ENCODE results near the gene FSTL1.

Gene FSTL1

DNA sequence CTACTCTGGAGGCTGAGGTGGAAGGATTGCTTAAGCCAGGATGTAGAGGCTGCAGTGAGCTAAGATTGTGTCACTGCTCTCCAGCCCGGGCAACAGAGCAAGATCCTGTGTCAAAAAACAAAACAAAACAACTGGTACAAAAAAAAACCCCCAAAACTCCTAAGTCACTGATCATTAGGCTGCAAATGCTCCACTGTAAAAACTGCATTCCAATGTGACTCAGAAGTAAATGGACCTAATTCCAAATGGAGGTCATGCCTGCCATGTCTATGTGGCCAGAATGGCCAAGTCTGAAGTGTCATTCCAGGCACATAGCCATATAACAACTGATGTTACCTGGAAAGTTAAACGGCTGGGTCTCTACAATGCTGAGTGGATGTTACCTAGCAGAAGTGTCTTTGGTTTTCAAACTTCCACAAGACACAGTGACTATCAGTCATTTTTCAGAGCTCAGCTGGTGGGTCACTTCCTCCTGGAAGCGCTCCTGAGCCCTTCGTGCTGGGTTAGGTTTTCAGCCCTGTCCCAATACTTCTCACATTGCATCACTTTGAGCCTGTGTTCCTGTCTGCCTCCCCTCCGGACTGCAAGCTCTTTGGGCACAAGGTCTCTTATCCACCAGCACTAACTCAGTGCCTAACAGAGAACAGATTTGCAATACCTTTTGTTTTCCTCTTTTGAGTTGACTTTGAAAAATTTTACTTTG lies 10.6 kb downstream of the FSTL1 start:
- DNase-seq (ENCODE audit: low read depth in 2 of 2), result no peak

DNA sequence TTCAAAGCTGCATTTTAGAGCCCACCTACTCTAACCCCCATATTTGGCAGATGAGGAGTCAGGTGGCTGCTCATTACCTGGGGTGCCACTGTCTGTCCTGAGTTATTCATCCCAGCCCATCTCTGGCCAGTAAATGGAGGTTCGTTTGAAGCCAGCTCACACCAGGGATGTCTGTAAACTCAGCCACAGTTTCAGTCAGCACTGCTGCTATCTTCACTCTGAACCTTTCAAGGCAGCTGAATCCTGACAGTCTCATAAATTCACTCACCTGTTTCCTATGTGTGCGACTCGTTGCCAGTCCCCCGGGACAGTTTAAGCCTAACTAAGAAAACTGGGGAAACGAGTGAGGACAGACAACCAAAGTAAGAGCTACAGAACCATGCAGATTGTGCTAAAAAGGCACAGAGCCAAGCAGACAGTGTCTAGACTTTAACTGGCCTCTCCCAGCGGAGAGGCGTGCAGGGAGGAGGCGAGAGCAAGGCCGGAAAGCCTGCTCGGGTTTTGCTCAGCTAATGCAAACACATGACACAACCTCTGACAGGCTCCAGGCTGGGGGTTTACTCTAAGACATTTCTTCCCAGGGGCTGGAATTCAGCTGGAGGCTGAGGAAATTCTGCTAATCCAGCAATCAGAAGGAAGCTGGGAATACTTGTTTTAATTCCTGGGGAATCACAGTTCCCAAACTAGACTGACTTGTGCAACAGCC lies 12.0 kb downstream of the FSTL1 start:
- no peak for DNase-seq (ENCODE audit: low read depth in 2 of 2)

DNA sequence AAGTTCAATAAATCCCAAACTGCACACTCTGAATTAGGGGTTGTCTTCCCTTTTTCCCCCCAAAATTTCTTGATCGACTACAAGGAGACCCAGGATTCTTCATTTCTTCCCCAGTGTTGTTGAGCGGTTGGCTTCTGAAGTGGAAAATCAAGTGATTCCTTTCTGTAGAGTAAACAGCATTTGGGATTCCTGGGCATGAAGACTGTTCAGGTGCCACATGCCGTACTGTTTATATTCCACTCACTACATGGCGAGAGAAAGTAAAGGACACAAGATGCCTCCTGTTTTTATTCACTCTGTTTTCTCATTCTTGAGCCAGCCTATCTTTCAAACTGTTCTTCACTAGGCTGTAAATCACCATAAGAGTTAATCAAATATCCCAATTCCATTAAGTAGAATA lies 12.6 kb downstream of the FSTL1 start:
- DNase-seq (ENCODE audit: low read depth in 2 of 2), result no peak

DNA sequence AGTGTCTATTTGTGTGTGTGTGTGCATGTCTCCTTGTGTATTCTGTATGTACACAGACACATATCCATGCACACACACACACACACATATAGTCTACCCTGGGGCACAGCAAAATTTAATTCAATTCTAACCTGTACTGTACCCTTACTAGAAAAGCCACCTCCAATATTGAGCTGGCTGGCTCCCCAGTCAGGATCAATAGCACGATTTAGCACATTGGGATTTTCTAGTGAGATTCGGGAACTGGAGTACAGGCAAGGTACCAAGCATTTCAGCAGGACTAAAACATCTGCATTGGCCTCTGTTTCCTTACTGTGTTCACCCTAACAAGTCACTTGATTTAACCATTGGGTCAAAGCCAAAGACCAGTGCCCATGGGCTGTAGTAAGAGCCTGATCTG lies 13.2 kb downstream of the FSTL1 start:
- no peak for DNase-seq (ENCODE audit: low read depth in 2 of 2)

DNA sequence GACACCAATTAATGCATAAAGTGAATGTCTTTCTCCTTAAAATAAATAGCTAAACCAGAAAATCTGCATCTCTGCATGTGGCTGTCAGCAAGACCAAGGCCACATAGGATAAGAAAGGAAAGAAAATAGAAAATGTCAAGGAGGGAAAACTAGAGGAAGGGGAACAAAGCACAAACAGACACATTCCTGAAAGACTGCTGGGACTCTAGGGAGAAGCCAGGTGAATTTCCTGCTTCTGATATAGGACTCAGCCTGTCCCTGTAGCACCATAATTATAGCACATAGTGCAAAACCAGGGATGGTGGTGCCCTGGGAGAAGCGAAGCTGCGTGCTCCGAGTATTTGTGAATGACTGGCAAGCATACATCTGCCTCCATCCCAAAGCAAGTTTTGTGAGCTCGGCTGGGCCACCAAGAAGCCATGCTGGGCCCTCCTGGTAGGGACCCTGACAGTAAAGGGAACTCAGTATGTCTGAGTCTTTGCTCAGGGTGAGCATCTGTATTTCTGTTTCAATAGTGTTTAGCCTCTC lies 14.2 kb downstream of the FSTL1 start:
- no peak for DNase-seq (ENCODE audit: low read depth in 2 of 2)

DNA sequence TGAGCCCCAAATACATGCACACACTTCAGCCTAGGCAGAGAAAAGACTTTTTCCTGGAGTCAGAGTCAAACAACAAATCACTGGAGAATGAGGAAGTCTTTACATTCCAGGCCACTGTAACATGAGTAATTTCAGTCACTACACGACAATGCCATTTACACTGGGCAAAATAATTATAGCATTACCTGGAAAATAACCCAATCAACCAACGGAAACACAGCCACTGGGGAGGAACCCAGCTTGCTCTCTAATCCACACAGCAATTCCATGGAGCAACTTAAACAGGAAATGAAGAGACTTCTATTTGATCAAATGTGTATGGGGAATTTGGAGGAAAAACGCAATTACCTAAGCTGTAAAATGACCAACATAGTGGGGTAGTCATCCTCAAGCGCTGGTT lies 15.2 kb downstream of the FSTL1 start:
- no peak for DNase-seq (ENCODE audit: low read depth in 2 of 2)

DNA sequence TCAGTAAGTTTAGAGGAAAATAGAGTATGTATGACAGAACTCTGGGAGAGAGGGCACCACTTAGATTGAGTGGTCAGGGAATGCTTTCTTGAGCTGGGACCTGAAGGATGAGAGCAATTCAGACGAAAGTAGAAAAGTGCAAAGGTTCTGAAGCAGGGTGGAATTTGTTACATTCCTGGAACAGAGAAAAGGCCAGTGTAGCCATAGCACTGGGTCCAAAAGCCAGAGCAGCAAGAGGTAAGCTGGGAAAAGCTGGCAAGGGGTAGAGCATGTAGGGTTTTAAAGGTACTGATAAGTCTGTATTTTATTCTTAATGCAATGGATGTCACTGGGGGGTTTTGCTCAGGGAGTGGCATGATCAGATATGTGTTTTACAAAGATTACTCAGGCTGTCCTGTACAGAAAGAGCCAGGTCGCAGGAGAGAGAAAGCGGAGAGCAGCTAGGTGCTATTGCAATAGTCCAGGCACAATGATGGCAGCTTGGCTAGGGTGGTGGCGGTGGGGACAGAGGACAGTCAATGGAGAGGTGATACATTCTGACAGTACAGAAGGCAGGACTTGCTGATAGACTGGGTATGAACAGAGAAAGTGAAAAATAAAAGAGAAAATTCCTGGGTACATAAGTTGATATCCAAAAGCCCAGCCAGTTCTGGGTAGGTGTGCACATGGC lies 17.0 kb downstream of the FSTL1 start:
- DNase-seq (ENCODE audit: low read depth in 2 of 2), result no peak

DNA sequence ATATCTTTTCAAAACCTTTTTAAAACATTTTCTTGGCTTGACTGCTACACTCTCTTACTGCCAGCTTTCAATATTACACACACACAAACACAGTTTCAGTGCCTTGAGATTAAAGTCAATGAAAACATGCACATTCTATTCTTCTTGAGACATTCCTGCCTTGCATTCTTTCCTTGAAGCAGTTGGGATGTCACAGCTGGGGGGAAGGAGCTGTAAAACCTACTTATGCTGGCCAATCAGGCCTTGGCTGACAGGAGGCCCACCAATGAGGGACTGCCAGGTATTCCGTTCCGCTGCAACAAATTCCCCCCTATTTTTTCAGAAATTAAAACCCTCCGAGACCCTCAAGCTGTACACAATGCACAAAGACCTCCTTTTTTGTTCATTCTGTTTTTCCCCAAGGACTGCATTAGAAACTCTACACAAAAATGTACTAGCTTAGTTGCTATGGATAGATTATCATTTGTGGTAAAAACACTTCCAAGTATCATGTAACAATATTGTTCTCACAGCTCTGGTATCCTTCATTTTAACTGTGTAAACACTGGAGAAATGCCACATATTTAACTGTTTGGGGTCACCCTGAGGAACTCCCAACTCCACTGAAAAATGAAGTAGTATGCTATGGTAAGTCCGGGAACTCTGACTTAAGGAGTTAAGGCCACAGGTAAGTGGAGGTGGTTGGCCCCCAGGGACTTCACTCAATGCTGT lies 18.5 kb downstream of the FSTL1 start:
- no peak for DNase-seq (ENCODE audit: low read depth in 2 of 2)

DNA sequence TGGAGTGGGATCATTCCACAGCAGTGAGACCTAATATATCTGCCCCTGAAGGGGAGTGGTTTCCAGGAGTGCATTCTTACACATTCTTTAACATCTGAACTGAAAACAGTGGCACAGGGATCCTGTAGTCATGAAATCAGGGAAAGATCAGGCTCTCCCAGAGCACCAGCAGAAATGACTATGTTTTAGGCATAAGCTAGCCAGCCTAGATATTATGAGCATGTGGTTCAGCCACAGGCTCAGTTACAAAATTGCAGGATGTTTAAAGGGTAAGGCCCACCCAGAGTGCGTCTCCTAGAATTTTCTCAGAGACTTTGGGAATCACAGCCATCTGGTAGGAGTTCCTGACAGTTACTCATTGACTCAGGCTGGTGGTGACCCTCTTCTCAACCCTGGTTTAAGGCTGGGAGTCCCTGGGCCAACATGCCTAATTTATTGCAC lies 20.9 kb downstream of the FSTL1 start:
- DNase-seq (ENCODE audit: low read depth in 2 of 2), result no peak

DNA sequence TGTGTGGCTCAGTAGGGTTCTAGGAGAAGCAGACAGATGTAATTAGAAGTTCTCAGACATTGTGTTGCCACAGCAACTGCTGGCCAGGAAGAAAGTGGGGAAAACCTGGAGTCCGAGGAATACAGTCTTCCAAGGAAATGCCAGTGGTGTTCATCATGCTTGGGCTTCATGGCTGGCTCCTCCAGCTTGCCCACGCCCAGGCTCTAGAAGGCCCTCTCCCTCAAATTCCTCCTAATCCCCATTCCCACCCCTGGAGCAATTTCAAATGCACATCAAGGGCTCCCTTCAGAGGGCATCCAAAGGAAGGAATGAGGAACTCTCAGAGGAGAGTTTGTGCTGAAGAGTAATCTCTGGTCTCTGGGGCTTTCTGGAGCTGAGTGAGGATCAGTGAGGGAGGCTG lies 21.9 kb downstream of the FSTL1 start:
- no peak for DNase-seq (ENCODE audit: low read depth in 2 of 2)

DNA sequence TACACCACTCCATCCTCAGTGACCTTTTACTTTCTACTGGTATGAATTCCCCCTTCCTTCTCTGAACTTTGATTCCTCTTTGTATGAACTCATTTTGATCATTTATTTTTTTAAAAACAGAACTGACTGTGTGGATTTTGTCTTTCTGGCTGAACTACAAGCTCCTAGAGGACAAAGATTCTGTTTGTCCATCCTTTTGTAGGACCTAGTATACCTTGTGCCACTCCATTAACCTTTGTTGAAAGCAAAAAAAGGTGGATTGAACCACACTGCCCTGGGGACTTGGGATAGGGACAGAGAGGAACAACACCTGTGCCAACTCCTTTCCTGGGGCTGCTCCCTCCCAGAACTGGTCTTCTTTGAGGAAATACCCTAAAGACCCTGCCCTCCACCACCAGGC lies 23.6 kb downstream of the FSTL1 start:
- no peak for DNase-seq (ENCODE audit: low read depth in 2 of 2)

DNA sequence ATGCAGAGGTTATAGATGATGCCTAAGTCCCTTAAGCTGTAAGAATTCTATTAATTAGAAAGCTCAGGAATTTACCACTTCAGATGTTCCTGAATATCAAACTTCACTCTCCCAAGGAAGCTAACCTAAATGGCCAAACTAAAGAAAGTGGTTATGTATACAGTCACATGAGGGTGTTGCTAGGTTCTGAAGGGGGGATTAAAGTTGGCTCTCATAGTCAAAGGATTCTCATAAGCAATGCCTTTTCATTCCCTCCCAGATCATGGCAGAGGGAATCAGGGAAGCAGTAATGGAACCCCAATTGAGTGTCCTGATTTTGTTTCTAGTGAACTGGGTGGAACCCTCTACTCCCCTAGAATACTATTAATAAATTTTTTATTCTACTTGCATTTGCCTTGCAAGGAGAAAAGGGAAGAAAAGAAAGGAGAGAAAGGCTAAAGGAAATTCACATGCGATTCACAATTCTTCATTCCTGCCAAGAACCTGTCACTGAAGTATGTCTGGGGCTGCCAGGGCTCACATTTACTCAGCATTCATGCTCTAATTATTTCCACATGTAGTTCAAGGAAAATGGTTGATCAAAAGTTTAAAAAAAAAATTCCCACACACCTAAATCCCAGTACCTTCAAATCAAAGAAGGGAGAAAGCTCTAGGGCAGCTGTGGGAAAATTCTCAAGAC lies 25.1 kb downstream of the FSTL1 start:
- no peak for DNase-seq (ENCODE audit: low read depth in 2 of 2)

DNA sequence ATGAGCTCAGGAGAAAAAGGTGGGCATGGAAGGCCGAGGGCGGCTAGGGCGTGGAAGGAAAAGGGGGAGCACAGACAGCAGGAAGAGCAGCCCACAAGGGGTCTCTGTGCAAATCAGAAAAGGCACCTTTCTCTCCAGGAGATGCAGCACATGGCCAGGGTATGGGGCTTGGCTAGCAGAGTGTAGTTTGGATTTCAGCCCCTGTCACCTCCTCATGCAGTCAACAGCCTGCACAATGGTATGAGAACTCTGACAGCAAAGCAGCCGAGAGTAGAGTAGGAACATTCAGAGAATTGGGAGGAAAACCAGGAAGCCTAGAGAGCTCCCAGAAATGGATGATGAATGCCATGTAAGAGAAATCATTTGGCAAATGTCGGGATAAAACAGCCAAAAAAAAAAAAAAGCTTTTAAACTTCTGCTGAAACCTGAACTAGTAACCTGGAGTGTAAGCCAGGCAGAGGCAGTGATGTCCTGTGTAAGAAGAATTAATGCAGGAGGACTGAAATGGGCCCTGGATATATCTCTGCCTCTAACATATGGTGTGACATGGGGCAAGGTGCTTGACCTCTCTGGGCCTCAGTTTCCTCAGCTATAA lies 25.7 kb downstream of the FSTL1 start:
- DNase-seq (ENCODE audit: low read depth in 2 of 2), result no peak

DNA sequence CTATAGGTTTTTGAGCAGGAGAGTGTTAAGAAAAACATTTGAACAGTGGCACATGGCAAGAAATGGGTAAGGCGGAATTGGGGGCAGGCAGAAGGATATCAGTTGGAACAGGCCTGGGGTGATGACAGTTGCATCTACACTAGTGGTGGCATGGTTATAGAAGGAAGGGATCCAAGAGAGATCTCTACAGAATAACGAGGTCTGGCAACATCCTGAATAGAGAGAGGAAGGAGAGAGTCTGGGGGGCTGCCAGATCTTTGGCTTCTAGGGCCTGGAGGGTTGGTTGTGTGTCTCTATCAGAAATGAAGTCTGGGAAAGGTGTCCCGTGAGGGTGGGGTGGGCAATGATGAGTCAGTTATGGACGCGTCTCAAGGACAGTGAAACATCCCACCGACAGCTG lies 26.3 kb downstream of the FSTL1 start:
- no peak for DNase-seq (ENCODE audit: low read depth in 2 of 2)

DNA sequence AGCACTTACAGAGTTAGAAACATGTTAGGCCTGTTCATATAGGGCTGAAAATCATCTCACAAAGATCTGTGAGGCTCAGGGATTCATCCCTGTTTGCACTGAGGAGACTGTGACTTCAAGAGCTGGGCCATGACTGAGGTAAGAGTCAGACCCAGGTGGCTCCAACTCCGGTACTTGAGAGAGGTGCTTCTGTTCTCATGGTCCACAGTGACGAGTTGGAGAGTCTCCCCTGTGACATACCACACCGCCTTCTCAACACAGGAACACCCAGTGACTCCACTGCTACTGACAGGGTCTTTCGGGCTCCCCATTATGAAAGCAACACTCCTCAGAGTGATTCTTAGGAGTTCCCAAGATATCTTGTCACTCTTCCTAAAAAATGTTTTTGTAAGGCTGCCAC lies 27.4 kb downstream of the FSTL1 start:
- DNase-seq (ENCODE audit: low read depth in 2 of 2), result no peak

DNA sequence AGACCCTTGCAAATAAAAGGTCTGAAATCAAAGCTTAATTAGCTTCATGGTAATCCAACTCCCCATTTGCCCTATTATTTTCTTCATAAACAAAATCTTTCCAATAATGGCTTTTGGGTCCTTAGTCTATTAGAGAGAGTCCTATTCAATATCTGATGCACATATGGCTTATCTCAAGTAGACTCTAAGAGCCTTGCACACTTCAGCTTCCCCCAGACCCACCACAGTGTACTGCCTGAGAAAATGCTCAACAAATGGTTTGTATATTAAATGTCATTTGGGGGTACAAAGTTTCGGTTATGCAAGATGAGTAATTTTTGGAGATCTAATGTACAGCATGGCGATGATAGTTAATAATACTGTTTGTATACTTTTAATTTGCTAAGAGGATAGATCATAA lies 28.9 kb downstream of the FSTL1 start:
- DNase-seq (ENCODE audit: low read depth in 2 of 2), result no peak

DNA sequence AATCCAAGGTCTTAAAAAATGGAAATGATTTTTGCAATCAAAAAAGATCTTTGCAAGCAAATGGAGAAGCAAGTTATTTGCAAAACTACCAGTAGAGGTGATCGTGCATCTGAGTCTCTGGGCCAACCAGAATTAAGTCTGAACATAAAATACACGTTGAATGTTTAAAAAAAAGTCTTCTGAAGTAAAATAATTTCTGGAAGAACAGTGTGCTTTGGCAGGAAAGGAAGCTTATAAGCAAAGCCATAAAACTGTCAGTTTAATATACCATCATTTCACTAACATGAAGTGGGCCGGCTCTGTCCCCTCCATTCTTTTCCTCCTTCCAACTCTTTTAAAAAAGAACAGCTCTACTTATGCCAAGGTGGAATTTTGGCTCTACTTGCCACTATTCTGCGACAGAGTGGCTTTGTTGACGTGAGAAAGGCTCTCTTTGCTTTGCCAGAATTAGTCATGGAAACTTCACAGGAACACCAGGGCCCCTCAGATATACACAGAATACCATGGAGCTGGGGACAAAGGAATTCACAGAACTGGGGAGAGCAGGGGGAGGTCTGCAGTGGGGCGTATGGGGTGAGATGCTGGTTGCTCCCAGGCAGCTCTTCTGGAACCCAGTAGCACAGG lies 29.8 kb downstream of the FSTL1 start:
- no peak for DNase-seq (ENCODE audit: low read depth in 2 of 2)

DNA sequence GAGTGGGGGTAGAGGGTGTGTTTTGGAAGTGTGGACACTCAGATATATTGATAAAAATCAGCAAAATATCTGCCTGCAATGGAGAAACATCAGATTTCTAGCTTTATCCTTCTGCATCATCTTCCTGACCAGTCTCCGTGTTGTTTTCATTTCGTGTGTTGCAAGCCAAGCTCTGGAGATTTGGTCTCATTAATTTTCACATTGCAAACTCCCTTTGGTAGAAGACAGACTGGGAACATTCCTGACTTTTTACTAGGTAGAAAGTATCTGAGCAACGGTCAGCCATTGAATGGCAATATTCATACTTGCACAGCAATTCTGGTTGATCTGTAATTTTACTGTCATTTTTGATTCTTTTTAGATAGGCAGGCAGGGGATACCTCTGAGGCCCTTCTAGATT lies 30.4 kb downstream of the FSTL1 start:
- no peak for DNase-seq (ENCODE audit: low read depth in 2 of 2)

DNA sequence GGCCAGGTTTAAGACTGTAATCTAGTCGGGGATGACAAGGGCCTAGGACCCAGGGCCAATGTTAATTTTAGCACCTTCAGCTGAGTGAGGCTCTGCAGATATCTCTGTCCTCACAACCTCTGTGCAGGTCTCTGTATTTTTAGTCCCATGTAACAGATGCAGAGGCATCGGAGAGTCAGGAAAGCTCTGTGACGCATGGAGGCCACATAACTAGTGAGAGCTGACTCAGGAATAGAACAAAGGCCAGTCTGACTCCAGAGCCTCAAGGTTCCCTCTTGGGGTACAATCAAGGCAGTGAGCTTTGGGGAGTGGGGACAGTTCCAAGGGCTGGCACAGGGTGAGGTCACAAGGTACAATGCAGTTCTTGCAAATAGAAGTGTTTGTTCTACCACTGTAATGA lies 31.0 kb downstream of the FSTL1 start:
- DNase-seq (ENCODE audit: low read depth in 2 of 2), result no peak

DNA sequence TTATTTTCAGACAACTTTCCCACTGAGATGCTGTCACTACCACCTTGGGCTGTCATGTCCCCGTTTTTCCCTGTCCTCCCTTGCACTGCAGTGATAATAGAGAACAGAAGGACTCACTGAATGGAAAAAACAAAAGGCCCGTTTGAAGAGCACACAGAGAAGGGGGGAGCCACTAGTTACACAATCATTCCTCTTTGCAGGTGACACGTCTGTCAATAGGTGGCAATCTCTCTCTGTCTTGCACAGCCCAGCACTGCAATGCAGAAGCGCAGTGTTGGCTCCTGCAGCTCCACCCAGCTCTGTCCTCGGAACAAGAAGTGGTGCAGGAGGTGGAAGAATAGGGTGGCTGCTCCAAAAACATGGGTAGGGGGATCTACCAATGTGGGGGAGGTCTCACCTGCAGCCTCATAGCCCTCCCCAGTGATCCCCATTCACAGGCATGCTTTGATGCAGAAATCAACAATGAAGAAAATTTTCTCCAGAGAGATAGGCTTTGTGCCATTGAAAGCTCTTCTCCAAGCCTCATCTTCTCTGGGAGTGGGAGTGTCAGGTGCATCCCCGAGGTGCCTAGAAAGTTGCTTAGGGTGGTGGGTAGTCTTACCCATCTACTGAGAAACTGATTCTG lies 31.8 kb downstream of the FSTL1 start:
- no peak for DNase-seq (ENCODE audit: low read depth in 2 of 2)

Data from activated CD8-positive, alpha-beta memory T cell treated with anti-CD3 and anti-CD28 coated beads for 4 hours (primary cell).